ENCODE data around the gene MFSD2A. TPM values are rescaled to one million over a fixed set of nuclear protein-coding genes. Genes with fewer than 3 reads are reported as not detected.

The MFSD2A gene
- total RNA-seq, 1 experiment from 2014 or later: 8.0 TPM

DNA sequence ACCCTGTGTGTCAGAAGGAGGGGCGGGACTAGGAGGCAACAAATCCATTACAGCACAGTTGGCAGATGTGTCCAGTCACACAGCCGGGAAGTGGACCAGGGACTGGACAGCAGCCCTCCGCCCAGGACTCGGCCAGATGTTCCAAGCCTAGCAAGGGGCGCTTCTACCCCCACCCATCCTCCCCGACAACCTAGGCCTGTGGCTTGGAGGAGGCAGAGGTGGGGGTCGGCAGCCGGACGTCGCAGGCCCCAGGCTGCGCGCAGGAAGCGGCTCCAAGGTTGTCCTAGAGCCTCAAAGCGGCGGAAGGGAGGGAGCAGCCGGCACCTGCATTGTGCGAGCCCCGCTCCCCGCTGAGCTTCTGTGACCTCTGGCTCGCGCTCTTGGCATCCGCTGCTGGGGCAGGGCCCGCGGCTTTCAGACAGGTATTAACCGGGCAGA is 32.7 kb upstream of the MFSD2A start (continued):
- TF ChIP-seq CTCF (IDR thresholded peaks at IDR 0.05 in 2 of 3, conservative IDR thresholded peaks at IDR 0.05 in 1 of 3; ENCODE audit: borderline replicate concordance in 1 of 3, insufficient read depth in 1 of 3, low read depth in 2 of 3, low read length in 2 of 3) (no peak), ZBTB33 (IDR thresholded peaks at IDR 0.05; ENCODE audit: extremely low read depth, insufficient replicate concordance, low read length) (no peak), SRF (IDR thresholded peaks at IDR 0.05; ENCODE audit: low read depth) (no peak), ZNF274 (IDR thresholded peaks at IDR 0.05; ENCODE audit: low read depth, low read length) (no peak), ZFX (IDR thresholded peaks at IDR 0.05) (no peak), ATF3 (IDR thresholded peaks at IDR 0.05) (no peak), EZH2phosphoT487 (IDR thresholded peaks at IDR 0.05; ENCODE audit: borderline replicate concordance) (no peak), EZH2 (IDR thresholded peaks at IDR 0.05) (no peak)

DNA sequence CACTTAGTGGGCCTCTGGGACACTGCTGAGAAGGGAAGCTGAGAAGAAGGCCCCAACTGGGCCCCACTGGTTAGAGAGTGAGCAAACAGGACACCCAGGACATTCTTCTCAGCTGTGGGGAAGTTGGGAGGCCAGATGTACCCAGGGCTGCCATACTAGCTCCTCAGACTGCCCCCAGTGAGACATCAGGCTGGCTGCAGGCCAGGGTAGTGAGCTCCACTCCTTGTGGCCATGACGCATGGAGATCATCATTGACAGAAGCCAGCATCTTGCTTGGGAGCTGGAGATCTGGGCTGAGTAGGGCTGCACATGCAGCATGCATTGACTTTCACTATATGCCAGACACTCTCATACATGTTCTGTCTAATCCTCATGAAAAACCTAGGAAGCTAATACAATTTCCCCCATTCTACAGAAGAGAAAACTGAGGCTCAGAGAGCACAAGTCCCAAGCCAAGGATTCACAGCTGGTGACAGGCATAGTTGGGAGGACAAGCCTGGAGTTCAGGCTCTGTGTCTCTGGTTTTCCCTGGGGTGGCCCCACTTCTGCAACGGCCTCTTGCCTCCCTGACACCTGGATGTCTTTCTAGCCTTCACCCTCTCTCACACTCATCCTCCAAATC is 29.1 kb upstream of the MFSD2A start:
- ChIA-PET POLR2A (no interaction called here), CTCF (interaction anchor here (0.6 kb wide), 1 partner anchor 9 kb away, joined by 4 read pairs; no protein-coding TSS in a partner anchor), RAD21 (ENCODE audit: low non-redundant PET in 1 of 2, low total read pairs in 2 of 2, uncharacterized antibody in 2 of 2, unreplicated experiment in 2 of 2) (no interaction called here)
- Histone ChIP-seq H3K4me3 (replicated peaks in 1 of 2; ENCODE audit: low read depth in 1 of 2, low read length in 2 of 2) (no peak overlapping the region), H3K27ac (ENCODE audit: low read depth, low read length) (no peak overlapping the region), H3K9me2 (ENCODE audit: insufficient read depth) (no peaks in the 10 kb centered on the region), H2AFZ (ENCODE audit: low read depth, low read length, poor library complexity, severe bottlenecking) (no peak overlapping the region), H3K4me1 (ENCODE audit: control insufficient read depth in 1 of 2, insufficient read depth in 2 of 2, low read length in 2 of 2) (no peaks in the 10 kb centered on the region), H3K9ac (ENCODE audit: low read length) (no peak overlapping the region), H3K36me3 (ENCODE audit: control insufficient read depth in 1 of 2, insufficient read depth in 2 of 2, low read length in 2 of 2) (no peaks in the 10 kb centered on the region), H3K9me3 (ENCODE audit: control insufficient read depth in 1 of 2, insufficient read depth in 1 of 2, low read depth in 1 of 2, low read length in 2 of 2) (no peaks in the 10 kb centered on the region), H3K4me2 (ENCODE audit: low read length) (no peak overlapping the region), H4K20me1 (ENCODE audit: insufficient read depth) (no peaks in the 10 kb centered on the region), H3K27me3 (ENCODE audit: insufficient read depth, low read length) (no peaks in the 10 kb centered on the region), H3K79me2 (ENCODE audit: insufficient read depth, low read length) (no peaks in the 10 kb centered on the region)
- no peak for ATAC-seq
- intact Hi-C loops (cut with micrococcal nuclease): no loop called here
- DNase-seq (ENCODE audit: low read depth, low spot score): no peak
- BruUV-seq (replicated peaks): no TSS peak
- no peak for TF ChIP-seq ATF3 (IDR thresholded peaks at IDR 0.05)
- TF ChIP-seq CEBPB (IDR thresholded peaks at IDR 0.05; ENCODE audit: low read depth): no peak
- TF ChIP-seq POLR2A (IDR thresholded peaks at IDR 0.05; ENCODE audit: borderline replicate concordance, extremely low read depth, insufficient read depth, insufficient read length): no peak
- TF ChIP-seq JUND (IDR thresholded peaks at IDR 0.05): no peak
- TF ChIP-seq EGR1 (IDR thresholded peaks at IDR 0.05; ENCODE audit: low read depth): no peak
- no peak for TF ChIP-seq FOSL1 (IDR thresholded peaks at IDR 0.05; ENCODE audit: low read depth)
- TF ChIP-seq SRF (IDR thresholded peaks at IDR 0.05; ENCODE audit: low read depth): no peak
- TF ChIP-seq, protein P1, sequence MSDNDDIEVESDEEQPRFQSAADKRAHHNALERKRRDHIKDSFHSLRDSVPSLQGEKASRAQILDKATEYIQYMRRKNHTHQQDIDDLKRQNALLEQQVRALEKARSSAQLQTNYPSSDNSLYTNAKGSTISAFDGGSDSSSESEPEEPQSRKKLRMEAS (IDR thresholded peaks at IDR 0.05): no peak
- TF ChIP-seq CTCF (IDR thresholded peaks at IDR 0.05 in 2 of 3, conservative IDR thresholded peaks at IDR 0.05 in 1 of 3; ENCODE audit: borderline replicate concordance in 1 of 3, insufficient read depth in 1 of 3, low read depth in 2 of 3, low read length in 2 of 3): no peak
